ENCODE results near the gene TTC28. TPM values are rescaled to one million over a fixed set of nuclear protein-coding genes. Genes with fewer than 3 reads are reported as not detected.

The TTC28 gene
- total RNA-seq, 2 donors from 2014 or later: 94.2 to 170 TPM

DNA sequence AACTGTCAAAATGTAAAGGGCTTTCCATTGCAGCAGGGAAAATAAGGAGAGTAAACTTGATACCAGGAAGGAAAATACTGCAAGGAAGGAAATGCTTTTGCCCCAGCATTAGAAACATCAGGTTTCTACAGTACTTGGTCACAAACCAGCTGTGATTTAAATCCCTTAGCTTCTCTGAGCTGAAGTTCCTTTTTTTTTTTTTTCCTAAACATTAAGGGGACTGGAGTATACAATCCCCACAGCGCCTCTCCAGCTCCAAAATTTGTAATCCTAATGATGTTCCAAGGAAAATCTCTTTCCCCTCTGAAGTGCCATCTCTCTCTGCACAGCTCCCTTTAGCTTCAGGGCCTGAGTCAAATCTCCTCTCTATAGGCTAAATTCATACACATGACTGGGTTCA is 540.1 kb downstream of the TTC28 start:
- Histone ChIP-seq H3K27ac (no peak overlapping the region), H3K4me3 (no peak overlapping the region)

DNA sequence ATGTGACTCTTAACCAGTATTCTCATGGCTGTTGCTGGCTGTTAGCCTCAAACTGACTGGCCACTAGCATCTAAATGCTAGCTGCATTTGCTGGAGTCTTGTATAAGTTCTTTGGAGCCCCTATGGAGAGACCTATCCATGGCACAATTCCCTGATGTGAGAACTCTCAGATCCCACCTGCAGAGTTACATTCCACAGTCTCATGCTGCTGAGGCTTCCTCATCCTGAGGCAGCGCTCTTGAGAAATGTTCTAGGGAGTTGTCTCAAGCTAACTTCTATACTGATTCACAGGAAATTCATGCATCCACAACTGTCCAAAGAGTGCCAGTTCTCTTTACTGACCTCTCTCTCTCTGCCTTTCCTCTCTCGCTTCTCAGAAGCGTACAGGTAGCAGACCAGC is 542.6 kb downstream of the TTC28 start:
- TF ChIP-seq CTCF (IDR thresholded peaks at IDR 0.05): no peak
- Histone ChIP-seq H3K27ac (no peak overlapping the region), H3K36me3 (no peaks in the 10 kb centered on the region), H3K4me1 (ENCODE audit: control insufficient read depth in 1 of 2, low read depth in 2 of 2) (peaks cover 6 to 20% of the 10 kb centered on the region in 2 donors), H3K27me3 (replicated peaks; ENCODE audit: insufficient read depth) (no peaks in the 10 kb centered on the region), H3K9me3 (no peaks in the 10 kb centered on the region), H3K4me3 (no peak overlapping the region)
- no peak for ATAC-seq (ENCODE audit: insufficient number of reproducible peaks, low FRiP score, low read depth)
- DNase-seq (ENCODE audit: low spot score): no peak

More for the DNA sequence above, 540.1 kb downstream of the TTC28 start:
- Histone ChIP-seq H3K27me3 (replicated peaks; ENCODE audit: insufficient read depth) (no peaks in the 10 kb centered on the region), H3K4me1 (ENCODE audit: control insufficient read depth in 1 of 2, low read depth in 2 of 2) (peaks cover 6 to 35% of the 10 kb centered on the region in 2 donors), H3K36me3 (no peaks in the 10 kb centered on the region), H3K9me3 (no peaks in the 10 kb centered on the region)
- no peak for TF ChIP-seq CTCF (IDR thresholded peaks at IDR 0.05)
- ATAC-seq (ENCODE audit: insufficient number of reproducible peaks, low FRiP score, low read depth): no peak
- no peak for DNase-seq (ENCODE audit: low spot score)

DNA sequence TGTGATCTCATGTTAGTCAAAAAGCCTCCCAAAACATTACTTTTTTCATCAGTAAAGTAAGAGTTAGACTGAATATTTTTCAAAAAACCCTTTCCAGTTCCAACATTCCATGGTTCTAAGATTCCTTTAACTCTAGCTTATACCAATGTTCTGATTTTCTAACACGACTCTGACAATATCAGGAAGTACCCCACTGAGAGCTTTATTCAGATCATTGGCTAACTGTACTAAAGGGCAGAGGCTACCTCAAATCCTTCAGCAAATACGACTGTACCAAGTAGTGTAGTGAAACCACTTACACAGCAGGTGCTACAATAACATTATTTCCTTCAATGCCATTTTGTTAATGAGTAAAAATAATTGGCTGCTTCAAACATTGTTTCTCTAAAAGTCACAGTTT is 547.2 kb downstream of the TTC28 start:
- no peak for DNase-seq (ENCODE audit: low spot score)
- Histone ChIP-seq H3K4me3 (no peak overlapping the region), H3K27ac (no peak overlapping the region), H3K36me3 (no peaks in the 10 kb centered on the region), H3K9me3 (no peaks in the 10 kb centered on the region), H3K27me3 (replicated peaks; ENCODE audit: insufficient read depth) (no peaks in the 10 kb centered on the region), H3K4me1 (ENCODE audit: control insufficient read depth in 1 of 2, low read depth in 2 of 2) (no peaks in the 10 kb centered on the region)
- no peak for TF ChIP-seq CTCF (IDR thresholded peaks at IDR 0.05)
- no peak for ATAC-seq (ENCODE audit: insufficient number of reproducible peaks, low FRiP score, low read depth)

GRCh38 chr22:28129319-28129962 is 550.2 kb downstream of the TTC28 start:
- Histone ChIP-seq H3K27me3 (replicated peaks; ENCODE audit: insufficient read depth) (no peaks in the 10 kb centered on the region), H3K27ac (no peak overlapping the region), H3K4me1 (ENCODE audit: control insufficient read depth in 1 of 2, low read depth in 2 of 2) (no peaks in the 10 kb centered on the region), H3K4me3 (no peak overlapping the region), H3K9me3 (no peaks in the 10 kb centered on the region), H3K36me3 (no peaks in the 10 kb centered on the region)
- no peak for DNase-seq (ENCODE audit: low spot score)
- no peak for ATAC-seq (ENCODE audit: insufficient number of reproducible peaks, low FRiP score, low read depth)
- TF ChIP-seq CTCF (IDR thresholded peaks at IDR 0.05): no peak

- ATAC-seq (ENCODE audit: insufficient number of reproducible peaks, low FRiP score, low read depth): no peak
- Histone ChIP-seq H3K27ac (no peak overlapping the region), H3K4me3 (no peak overlapping the region), H3K9me3 (no peaks in the 10 kb centered on the region), H3K4me1 (ENCODE audit: control insufficient read depth in 1 of 2, low read depth in 2 of 2) (no peaks in the 10 kb centered on the region), H3K36me3 (no peaks in the 10 kb centered on the region), H3K27me3 (replicated peaks; ENCODE audit: insufficient read depth) (no peaks in the 10 kb centered on the region)
- TF ChIP-seq CTCF (IDR thresholded peaks at IDR 0.05): no peak
- DNase-seq (ENCODE audit: low spot score): no peak
Observed at GRCh38 chr22:28128827-28129226, 550.8 kb downstream of the TTC28 start.

Data from thoracic aorta (tissue), 2 donors.